Head of caudate nucleus (tissue), 42 donors: ENCODE results near the gene ZDHHC3.
"Not testable (repeated sequence)": the region's sequence is repeated elsewhere in the genome, so short reads cannot be mapped to it uniquely, and the experiment has no call there.

Experiments
- DNase-seq, 42 donors: peaks; one replicate each; pipeline versions ENCODE4 v3.0.0 to v3.0.0-alpha.2; 2020 to 2021; ENCODE audit warnings: mixed read lengths in 7 of 42
- intact Hi-C: fragments of 100-400 bp; cut with DNase I; formaldehyde crosslinking; loops from one replicate; pipeline ENCODE4 v1.15.0; 2022

ZDHHC3 gene

GRCh38 chr3:44969828-44970179 lies 6.2 kb downstream of the ZDHHC3 start:
- no peak for DNase-seq
- intact Hi-C loops: no loop called here

GRCh38 chr3:44969154-44969827 lies 6.7 kb downstream of the ZDHHC3 start:
- DNase-seq: no peak
- intact Hi-C loops: no loop called here

GRCh38 chr3:44968447-44968858 lies 7.5 kb downstream of the ZDHHC3 start:
- intact Hi-C loops: no loop called here
- DNase-seq: no peak

- DNase-seq: no peak
- intact Hi-C loops: no loop called here
Measured at GRCh38 chr3:44966795-44967278, 9.1 kb downstream of the ZDHHC3 start.

- DNase-seq: no peak
- intact Hi-C loops: no loop called here
Measured at GRCh38 chr3:44965165-44965564, 10.8 kb downstream of the ZDHHC3 start.

- DNase-seq: no peak
- intact Hi-C loops: no loop called here
Measured at GRCh38 chr3:44963571-44964325, 12.2 kb downstream of the ZDHHC3 start.

- DNase-seq: no peak
- intact Hi-C loops: no loop called here
Measured at GRCh38 chr3:44962621-44963393, 13.2 kb downstream of the ZDHHC3 start.

GRCh38 chr3:44961888-44962287 lies 14.1 kb downstream of the ZDHHC3 start:
- intact Hi-C loops: no loop called here
- no peak for DNase-seq

GRCh38 chr3:44960387-44961026 lies 15.5 kb downstream of the ZDHHC3 start:
- intact Hi-C loops: no loop called here
- no peak for DNase-seq

- intact Hi-C loops: no loop called here
- DNase-seq: no peak
Measured at GRCh38 chr3:44958386-44958785, 17.6 kb downstream of the ZDHHC3 start.

- intact Hi-C loops: no loop called here
- no peak for DNase-seq
Measured at GRCh38 chr3:44957986-44958385, 18.0 kb downstream of the ZDHHC3 start.

GRCh38 chr3:44955917-44956316 lies 20.1 kb downstream of the ZDHHC3 start:
- DNase-seq: peak in 1 of 42 donors; percentile 5
- intact Hi-C loops: no loop called here

GRCh38 chr3:44954962-44955361 lies 21.0 kb downstream of the ZDHHC3 start:
- no peak for DNase-seq
- intact Hi-C loops: no loop called here

- no peak for DNase-seq
- intact Hi-C loops: no loop called here
Measured at GRCh38 chr3:44954304-44954703, 21.7 kb downstream of the ZDHHC3 start.

- intact Hi-C loops: no loop called here
- no peak for DNase-seq
Measured at GRCh38 chr3:44952689-44953088, 23.3 kb downstream of the ZDHHC3 start.

- DNase-seq: no peak
- intact Hi-C loops: no loop called here
Measured at GRCh38 chr3:44950275-44950734, 25.7 kb downstream of the ZDHHC3 start.

- DNase-seq, intact Hi-C loops: not testable (repeated sequence)
Measured at GRCh38 chr3:44949770-44950169, 26.2 kb downstream of the ZDHHC3 start.

GRCh38 chr3:44948239-44948638 lies 27.7 kb downstream of the ZDHHC3 start:
- intact Hi-C loops: no loop called here
- no peak for DNase-seq

- intact Hi-C loops: no loop called here
- DNase-seq: no peak
Measured at GRCh38 chr3:44942202-44942921, 33.6 kb downstream of the ZDHHC3 start.
